Renal cortical epithelial cell (primary cell): ENCODE results near the gene NCOA6. TPM values are rescaled to one million over a fixed set of nuclear protein-coding genes. Genes with fewer than 3 reads are reported as not detected.

Experiments used
- DNase-seq: peaks from one replicate; pipeline ENCODE4 v3.0.0-alpha.2; 2011; ENCODE audit warnings: low read depth
- total RNA-seq: library from RNA; depleted of rRNA; stranded (reverse); fragments of >200 nt; gene quantifications from 2 replicates; pipeline ENCODE4 v1.2.3, GENCODE V29; 2014

The NCOA6 gene
- total RNA-seq = 3.8 and 10.9 TPM in 2 replicates

DNA sequence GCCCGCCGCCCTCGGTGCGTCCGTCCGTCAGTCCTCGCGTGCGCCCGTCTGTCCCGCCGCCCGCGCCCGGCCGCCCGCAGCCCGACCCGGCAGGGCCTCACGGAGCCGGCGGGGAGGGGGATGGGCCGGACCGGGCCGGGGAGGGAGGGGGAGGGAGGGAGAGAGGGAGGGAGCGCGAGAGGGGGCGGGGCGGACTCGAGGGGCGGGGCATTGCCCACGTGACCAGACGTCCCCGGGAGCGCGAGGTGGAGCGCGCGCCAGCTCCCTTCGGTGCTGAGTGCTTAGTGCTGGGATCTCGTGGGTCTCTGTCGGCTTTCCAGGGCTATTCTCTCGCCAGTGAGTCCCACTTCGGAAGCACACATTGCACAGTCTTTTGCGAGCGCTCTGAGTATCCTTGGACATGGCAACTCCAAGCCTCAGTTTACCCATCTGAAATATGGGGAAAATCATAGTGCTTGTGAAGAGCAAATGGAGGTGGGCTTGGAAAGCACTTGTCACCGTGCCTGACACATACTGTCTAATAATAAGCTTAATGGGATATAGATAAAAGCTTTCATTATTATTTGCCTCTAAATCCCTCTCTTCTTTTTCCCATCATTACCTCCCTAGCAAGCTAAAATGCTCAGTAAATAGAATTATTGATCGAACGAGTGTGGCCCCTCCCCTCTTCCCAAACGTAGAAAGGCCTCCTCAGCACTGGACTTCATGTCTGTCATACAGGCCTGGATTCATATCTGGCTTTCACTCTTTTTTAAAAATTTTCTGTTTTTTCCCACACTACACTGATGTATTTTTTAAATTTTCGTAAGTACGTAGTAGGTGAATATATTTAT, at the start of gene NCOA6:
Gene NCOA6 (minus strand): TSS at position 122 of the 833 bp plus-strand sequence. CDS start 43,296 bp downstream, outside the sequence.
- peak; percentile 18 for DNase-seq

DNA sequence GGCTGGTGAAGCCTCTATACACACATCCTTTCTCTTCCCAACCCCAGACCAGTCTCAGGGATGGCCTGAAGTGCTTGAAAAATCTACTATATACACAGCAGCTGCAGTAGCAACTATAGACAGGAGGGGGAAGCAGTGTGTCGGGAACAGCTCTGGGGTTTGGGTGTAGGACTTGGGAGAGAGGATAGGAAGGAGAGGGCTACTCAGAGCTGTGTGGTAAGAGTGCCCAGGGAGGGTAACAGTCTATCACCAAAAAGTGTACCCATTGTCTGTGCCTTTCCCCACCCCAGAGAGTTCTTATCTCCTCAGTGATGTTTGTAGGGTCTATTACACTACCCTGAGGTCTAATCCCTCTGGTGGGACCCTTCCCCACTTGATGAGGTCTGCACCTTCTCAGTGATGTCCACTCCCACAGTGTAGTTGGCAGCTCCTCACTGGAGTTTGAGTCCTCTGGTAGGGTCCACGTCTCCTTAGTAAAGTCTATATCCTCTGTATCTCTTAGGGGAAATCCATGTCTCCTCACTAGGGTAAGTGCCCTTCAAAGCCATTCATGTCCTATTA, 48.7 kb upstream of the NCOA6 start:
- DNase-seq = peak; percentile 86

DNA sequence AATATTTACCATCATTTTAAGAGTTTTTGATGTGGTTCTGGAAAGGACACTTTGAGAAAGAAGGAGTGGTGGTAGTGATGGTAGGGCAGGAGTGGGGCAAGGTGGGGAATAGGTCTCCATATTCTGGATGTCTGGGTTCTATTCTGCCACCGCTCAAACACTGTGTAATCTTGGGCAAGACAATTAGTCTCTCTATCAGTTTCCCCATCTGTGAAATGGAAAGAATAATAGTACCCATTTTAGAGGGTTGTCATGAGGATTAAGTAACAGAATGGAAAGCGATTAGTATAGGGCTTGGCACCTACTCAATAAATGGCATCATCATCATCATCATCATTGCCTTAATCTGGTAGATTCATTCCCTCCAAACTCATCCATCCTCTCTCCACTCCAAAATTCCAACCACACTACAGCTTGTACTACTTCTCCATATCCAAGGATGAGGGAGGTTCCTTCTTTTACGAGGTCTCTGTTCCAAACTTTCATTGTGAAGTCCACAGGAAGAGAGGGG, 48.2 kb upstream of the NCOA6 start:
- no peak for DNase-seq

DNA sequence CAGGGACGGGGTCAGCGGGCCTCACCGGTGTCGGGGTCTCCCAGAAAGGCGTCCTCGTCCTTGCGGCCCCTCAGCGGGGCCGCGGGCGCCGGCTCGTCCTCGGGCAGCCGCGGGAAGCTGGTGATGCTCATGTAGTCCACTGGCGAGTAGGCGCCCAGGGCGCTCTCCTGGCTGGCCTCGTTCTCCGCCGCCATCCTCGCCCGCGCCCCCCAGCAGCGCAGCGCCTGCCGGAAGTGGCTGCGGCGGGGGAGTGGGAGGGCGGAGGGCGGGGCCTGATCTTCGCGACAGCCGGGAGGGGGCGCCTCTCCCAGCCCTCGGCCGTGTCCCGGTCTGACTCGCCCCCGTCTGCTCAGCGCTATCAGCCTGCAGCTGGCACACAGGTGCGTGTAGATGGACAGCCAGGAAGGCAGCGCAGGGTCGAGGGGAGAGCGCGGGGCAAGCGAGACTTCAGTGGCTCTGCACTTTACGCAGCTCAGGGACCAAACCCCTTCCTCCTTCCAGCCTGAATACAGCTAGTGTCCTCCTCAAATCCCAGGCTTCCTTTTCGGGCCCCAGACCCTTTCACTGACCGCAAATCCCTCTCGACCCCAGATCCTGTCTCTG, 47.3 kb upstream of the NCOA6 start, which contains the start of gene GGT7:
Gene GGT7 (minus strand): TSS at position 235 of the 603 bp plus-strand sequence. CDS start 41 bp downstream, at position 194.
- peak; percentile 37 for DNase-seq

DNA sequence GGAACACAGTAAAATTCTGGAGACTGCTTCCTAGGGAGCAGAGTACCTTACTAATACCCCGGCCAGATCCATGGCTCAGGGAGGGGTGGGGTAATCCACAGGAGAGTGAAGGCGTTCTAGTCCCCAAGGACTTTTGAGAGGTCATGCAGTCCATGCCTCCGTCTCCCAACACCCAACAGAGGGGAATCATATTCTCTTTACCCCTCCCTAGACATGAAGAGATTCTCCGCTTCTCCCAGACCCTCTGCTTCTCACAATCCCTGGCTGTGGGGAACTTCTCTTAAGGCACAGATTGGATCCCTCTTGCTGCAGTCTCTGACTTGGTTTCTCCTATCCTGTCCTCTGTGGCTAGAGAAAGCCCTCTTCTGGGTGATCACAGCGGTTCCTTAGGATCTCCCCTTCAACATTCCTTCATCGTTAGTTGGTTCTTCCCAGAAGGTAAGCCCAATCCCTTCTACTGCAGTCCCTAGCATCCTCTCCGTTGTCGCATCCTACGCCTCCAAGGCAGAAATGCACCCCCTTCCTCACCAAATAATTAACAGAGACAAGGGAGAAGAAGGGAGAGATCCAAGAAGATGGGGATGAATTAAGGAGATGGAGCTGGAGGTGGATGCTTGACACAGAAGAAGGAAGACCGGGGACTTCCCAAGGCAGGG, 46.6 kb upstream of the NCOA6 start:
- DNase-seq = no peak

DNA sequence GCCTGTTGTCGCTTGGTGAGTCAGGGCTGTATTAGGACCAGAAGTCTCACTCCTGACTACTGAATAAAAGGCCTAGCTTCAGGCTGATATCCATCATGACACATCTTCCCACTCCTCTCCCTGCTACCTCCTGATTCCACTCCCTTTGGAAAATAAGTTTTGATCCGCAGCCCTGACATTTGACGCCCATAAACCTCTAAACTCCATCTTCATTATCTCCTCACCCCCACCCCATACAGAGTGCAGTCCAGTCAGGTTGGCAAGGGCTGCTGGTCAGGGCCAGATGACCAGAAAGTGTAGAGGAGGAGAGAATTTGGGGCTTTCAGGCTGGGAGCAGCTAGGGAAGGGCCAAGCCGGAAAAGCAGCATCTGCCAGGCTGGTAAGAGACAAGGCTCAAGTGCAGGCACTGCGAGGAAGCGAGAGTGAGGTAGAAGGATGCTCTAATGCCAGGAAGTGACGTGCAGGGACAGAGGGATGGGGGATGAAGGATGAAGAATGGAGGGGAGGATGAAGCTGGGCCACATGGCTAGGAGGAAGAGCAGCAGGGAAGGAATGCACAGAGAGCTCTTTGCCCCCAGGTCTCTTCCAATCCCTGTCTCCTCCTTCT, 46.0 kb upstream of the NCOA6 start:
- no peak for DNase-seq

DNA sequence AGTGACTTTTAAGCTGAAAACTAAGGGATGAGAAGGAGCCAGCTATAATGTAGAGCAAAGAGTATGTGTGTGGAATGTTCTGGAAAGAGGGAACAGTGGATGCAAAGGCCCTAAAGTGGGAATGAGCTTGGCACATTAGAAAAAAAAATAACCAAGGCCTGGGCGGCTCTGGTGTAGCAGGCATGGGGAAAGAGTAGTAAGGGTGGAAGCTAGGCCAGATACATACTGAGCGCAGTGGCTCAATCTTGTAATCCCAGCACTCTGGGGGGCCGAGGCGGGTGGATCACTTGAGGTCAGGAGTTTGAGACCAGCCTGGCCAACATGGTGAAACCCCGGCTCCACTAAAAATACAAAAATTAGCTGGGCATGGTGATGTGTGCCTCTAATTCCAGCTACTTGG, 38.8 kb upstream of the NCOA6 start:
- no peak for DNase-seq

DNA sequence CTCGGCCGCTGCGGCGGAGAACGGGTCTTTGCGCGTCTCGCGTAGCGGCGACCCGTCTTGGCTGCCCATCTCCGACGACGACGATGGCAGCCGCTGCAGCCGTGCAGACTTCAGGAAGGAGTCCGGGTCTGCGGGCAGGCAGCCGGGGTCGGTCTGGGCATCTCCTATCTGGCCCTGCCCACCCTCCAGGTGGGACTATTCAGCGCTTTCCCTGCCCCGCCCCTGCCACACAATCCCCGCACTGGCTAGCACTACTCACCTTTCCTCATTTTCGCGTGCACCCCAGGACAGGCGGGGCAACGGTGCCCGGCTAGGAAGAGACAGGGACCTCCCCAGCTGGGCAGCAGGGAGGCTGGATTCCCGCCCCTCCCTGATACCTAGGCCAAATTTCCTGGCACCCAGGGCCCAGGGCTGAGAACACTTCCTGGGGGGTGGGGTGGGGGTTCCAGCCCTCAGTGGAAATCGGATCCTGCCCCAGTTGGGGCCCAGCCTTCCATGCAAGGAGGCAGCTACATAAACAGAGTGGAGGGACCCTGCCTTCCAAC, 38.0 kb upstream of the NCOA6 start:
- DNase-seq = no peak

DNA sequence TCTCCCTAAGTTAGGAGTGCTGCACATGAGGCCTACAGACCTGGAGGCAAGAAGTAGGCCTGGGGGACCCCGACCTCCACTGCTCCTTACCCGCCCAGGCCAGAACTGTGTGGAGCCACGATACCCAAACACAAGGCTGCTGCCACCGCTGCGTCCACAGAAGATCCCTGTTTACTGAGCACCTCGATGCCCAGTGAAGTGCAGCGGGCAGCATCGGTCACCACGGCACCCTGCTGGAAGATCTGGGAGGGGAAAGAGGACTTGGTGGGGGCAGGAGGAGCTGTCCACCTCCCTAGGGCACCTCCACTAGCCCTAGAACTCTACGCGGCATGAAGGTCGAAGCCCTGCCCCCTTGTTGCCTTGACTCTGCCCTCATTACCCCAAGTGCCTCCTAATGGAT, 37.3 kb upstream of the NCOA6 start:
- DNase-seq = no peak

DNA sequence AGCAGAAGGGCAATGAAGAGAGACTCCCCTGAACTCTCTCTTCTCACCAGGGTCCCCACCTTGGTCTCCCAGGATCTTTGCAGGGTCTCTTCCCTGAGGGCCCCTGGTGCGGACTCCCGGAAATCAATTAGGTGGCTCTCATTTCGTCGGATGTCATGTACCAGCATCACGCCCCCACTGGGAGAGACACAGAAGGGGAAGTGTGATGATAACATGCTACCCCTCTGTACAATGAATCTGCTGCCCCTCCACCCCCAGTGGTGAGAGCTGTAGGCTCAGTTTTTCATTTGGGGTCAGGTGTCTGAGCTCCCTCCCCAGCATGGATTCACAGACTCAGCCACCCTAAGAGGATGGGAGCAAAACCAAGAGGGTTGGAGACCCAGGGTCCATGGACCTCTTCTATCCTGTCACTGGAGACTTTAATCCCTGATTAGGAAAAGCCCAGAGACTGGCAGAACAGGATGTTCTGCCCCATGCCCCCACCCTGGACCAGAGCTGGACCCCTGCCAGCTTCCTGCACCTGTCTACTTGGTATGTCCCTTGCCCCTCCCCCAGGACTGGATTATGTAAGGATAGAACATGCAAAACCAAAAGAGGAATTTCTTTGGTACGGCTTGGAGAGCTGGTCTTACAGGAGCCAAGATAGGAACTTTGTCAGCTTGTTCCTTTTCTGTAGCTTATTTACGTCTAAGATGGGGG, 36.1 kb upstream of the NCOA6 start:
- DNase-seq = no peak

DNA sequence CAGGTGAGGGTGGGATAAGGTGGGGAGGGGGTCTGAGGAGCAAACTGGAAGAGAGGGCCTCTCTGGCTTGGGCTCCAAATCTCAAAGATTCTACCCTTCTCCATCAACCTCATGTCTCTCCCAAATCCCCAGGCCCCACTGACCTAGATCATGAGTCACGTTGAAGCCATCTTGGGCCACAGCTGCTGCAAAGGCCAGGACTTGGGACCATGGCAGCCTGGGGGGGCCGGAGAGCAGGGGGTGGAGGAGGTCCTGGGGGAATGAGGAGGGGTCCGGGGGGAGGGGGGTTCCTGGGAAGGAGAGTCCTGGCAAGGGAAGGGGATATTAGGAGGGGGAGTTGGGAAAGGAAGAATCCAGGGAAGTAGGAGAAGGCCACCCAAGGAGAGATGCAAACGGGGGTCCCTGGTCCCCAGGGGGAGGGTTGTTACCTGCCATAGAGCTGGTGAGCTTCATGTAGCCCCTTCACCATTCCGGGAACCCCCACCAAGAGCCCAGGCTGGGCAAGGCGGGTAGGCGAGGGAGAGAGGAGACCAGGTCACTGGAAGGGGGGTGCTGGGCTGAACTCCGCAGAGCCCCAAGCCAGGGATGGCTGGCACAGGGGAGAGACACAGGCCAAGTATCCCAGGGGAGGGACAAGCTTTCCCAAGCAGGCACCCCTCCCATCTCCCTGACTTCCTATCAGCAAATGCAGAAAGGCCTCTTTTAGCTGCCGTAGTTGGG, 34.5 kb upstream of the NCOA6 start:
- DNase-seq = no peak

DNA sequence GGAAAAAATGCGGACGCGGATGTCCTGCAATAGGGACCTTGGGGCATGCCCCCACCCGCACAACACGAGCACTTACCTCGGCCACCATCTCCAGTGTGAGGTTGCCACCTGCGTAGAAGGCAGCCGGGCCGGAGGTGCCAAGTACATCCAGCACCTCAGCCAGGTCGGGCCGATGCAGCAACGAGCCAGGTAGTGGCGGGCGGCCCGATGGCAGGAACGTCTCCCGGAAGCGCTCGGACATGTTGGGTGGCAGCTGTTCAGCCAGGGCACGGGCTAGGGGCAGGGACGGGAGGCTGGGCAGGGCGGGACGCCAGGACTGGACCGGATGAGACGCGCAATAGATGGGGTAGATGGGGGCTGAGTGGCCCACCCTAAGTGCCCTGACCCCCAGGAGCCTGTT, 33.9 kb upstream of the NCOA6 start:
- no peak for DNase-seq

DNA sequence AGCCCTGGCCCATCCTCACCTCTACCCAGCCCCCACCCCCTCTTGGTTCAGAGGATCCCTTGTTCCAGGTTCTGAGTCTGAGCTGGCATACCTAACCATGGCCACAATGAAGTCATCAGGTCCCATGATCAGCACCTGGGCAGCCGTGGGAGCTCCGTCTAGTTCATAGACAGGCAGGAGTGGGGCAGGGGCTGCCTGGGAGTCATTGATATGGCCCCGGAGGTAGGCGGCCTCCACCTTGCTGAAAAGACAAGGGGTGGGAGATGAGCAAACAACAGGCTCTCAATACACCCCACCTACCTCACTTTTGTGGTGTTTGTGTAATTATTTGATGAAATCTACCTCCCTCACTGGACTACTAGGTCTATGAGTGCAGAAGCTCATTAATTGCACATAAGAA, 26.8 kb upstream of the NCOA6 start:
- no peak for DNase-seq

DNA sequence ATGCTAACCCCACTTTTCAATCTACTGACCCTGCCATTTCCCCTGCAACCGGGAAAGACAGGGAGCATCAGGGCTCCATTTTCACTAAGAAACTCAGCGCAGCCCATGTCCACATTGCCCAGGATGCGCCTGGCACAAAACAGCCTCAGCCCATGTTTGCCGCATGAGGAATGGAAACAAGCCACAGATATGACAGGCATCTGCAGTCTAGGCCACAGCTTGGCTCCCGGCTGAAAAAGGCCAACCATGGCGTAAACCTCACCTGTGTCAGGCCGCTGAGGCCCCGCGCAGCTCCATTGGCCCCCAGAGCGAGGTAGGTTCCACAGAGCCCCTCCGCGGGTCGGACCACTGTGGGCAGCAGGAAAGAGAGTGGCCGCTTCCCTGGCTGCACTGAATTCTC, 25.5 kb upstream of the NCOA6 start:
- DNase-seq = no peak

DNA sequence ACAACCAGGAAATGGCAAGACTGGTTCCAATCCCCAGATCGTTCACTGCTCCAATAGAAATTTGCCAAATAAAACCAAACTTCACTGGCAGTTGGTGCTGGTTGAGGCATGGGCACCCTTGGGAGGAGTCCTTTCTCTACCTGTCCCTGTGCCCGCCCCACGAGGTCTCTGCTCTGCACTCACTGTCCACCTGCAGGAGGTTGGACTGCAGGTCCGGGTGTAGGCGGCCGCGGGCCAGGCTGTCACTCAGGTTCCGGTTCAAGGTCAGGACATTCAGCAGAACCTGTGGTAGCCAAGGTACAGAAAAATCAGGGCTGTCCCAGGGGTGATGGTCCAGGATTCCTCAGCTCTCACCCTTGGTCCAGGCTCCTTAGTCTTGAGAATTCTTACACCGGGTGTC, 24.3 kb upstream of the NCOA6 start:
- no peak for DNase-seq

DNA sequence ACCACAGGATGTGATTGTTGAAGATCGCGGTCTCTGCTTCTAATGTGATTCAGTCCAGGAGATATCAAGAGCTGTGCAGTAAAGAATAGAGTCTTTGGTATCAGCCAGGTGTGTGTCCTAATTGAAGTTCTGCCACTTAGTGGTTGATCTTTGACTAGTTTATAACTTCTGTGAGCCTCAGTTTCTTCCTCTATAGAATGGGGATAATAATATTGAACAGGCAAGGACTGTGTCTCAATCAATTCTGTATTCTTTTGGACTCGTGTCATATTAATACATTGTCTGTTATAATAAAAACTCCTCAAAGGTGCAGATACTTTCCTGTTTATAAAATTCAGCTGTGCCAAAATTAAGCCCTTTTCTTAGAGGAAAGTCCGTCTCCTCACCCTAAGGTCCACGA, 23.1 kb upstream of the NCOA6 start:
- no peak for DNase-seq

DNA sequence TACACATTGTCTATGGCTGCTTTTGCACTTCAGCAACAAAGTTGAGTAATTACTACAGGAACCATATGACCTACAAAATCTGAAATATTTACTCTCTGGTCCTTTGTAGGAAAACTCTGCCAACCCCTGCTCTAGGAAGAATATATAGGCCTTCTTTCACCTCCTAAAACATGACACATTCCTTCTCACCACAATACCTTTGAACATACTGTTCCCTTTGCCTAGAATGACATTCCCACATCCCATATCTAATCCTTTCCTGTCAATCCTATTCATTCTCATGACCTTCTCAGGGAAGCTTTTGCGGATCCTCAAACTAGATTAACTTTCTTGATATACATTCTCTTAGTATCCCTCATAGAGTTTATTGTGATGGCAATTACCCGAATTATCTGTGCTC, 18.0 kb upstream of the NCOA6 start:
- DNase-seq = no peak

DNA sequence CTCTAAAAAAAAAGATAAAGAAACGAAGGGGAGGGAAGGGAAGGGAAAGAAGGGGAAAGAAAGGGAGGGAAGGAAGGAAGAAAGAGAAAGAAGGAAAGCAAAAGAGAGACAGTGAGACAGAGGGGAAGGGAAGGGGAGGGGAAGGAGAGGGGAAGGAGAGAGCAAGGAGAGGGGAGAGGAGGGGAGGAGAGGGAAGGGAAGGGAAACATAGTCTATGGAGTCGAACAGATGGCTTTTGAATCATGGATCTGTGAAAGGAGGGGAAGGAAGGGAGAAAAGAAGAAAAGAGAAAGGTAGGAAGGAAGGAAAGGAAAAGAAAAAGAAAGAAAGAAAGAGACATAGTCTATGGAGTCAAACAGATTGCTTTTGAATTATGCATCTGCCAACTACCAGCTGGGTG, 16.7 kb upstream of the NCOA6 start:
- no peak for DNase-seq

DNA sequence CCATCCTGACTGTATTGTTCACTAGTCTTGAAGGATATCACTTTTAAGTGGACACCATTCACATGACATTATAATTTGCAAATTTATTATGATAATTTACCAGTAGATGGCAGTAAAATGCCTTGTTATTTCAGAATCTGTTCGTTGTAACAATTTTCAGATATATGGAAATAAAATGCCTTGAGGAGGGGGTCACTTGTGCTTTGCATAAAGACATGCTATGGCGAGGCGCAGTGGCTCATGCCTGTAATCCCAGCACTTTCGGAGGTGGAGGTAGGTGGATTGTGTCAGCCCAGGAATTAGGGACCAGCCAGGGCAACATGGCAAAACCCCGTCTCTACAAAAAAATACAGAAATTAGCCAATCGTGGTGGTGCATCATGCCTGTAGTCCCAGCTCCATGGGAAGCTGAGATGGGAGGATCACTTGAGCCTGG, 9.0 kb upstream of the NCOA6 start:
- peak; percentile 54 for DNase-seq

DNA sequence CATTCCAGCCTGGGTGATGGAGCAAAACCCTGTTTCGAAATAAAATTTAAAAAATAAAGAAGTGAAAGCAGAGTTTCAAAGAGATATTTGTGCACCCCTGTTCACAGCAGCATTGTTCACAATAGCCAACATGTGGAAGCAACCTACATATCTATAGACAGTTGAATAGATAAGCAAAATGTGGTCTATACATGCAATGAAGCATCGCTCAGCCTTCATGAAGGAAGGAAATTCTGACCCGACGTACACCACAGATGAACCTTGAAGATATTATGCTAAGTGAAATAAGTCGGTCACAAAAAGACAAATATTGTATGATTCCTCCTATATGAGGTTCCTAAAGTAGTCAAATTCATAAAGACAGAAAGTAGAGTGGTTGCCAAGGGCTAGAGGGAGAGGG, 6.5 kb upstream of the NCOA6 start:
- no peak for DNase-seq
